GM18870 (cell line): ENCODE results near the gene DNAL4.

Experiments
- ATAC-seq: cut with Tn5 transposase; IDR thresholded peaks from one replicate; pipeline ENCODE4 v1.9.1; 2021; ENCODE audit warnings: moderate library complexity; ENCODE audit not compliant: unreplicated experiment

The DNAL4 gene

DNA sequence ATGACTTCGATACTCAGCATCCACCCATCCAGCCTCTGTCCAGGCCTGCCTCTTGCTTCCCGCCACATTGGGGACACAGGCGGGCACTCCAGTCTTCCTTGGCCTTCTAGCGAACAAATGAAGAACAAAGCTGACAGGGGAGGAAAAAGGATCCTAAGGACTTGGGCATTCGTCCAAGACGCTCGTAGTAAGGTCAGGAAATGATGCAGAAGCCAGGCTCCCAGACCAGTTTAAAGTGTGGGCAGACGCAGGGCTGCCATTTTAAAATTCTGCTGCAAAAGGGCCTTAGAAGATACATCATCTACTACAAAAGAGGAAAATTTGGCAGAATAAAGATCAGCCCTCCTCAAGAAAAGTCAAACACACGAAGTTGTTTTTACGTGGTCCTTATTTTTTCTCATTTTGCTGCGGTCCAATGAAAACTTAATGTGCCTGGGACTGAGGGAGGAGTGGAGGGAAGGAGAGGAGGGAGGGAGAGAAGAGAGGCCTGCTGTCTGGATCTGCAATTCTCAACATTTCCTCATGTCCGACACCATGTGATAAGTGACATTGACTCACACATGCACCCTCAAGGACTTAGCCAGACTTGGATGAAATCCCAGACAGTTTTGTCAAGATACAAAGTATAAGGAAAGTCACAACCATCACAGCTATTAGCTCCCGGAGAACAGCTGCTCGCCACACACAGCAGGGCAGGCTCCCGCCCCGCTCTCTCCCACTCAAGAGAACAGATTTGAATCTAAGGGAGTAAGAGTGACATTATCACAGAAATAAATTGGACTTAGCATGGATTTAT is 5.7 kb downstream of the DNAL4 start:
- ATAC-seq = no peak

DNA sequence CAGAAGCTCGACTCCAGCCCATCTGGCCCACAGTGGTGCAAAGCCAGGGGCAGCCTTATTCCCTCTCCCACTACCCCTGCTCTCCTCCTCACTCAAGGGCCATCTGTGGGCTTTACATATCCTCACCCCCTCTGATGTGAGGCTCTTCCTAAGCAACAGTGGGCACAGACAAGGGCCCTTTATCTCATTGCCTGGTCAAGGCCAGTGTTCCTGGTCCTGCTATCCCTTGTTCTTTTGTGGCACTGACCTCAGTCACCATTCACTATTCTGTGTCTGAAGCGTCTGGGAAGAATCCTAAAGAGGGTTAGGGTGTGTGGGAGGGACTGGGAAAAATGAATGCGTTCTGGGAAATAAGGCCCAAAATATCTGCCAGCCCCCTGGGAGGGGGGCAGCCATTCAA is 7.3 kb downstream of the DNAL4 start:
- ATAC-seq = no peak

DNA sequence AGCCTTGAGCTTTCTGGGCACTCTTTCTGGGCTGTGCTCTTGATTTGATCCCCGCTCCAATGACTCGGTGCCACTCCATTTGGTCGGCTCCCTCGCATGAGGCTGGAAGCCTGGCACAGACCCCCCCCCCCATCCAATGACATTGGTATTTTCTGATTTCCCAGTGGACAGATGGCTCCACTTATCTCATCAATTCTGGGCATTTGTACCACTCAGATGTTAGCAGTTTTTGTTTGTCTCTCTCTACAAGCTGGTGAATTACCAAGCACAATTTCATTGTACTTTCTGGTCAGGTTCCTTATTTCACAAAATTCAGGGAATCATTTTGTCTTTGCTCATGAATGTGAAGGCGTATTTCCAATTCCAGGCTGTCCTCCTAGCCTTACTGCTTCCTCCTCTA is 9.1 kb downstream of the DNAL4 start:
- ATAC-seq = no peak

DNA sequence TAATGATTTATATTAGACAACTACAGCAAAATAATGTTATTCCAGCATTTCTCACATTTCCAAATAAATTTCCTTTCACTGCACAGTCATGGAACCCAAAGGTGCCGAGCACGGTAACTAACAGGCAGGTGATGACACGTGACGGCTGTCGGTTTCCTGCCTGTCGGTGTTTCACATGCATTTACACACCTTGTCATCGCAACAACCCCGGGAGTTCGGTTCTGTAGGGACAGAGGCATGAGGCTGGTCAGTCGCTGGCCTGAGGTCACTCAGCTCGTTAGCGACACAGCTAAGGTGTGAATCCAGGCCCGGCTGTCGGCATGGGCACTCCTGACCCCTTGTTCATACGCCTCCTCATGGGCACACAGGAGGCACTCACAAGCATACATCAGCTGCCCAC is 9.9 kb downstream of the DNAL4 start:
- ATAC-seq = no peak

DNA sequence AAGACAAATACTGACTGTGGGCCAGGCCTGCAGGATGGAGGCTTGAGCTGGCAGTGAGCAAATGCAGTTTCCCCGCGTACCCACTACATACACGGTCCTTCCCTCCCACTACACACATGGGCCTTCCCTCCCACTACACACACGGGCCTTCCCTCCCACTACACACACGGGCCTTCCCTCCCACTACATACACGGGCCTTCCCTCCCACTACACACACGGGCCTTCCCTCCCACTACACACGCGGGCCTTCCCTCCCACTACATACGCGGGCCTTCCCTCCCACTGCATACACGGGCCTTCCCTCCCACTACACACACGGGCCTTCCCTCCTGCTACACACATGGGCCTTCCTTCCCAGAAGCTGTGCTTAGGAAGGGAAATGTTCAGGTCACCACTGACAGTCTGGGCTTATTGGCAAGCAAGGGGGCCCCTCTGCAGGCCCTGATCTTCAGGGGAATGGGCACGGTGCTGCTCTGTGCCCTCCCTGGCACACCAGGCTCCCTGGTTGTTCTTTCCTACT is 10.8 kb downstream of the DNAL4 start:
- ATAC-seq = no peak

DNA sequence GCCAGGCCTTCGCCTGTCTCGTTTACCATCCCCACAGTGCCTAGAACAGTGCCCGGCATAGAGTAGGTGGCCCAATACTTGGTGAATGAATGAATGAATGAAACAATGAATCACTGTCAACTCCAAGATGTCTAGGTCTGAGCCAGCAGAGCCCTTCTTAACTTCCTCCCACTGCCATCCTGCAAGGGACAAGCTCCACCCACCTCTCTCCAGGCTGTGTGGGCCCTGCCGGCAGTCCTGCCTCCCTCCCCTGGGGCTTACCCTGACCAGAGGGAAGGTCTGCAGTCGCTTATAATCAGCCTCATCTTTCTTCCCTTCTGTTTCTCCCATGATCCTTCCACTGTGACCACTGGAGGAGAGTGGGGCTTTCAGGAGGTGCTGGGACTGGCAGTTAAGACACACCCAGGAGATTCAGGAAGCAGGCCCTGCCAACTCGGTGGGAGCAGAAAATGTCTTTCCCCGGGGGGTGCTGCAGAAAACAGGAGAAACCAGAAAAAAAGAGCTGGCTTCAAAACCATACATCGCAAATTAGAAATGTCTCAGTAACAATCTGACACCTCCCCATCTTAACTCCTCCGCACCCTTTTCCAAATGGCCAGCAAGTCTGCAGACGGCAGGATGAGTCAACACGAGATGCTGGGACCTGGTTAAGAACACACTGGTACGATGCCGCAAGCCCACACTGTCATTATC is 11.4 kb downstream of the DNAL4 start:
- ATAC-seq = no peak

DNA sequence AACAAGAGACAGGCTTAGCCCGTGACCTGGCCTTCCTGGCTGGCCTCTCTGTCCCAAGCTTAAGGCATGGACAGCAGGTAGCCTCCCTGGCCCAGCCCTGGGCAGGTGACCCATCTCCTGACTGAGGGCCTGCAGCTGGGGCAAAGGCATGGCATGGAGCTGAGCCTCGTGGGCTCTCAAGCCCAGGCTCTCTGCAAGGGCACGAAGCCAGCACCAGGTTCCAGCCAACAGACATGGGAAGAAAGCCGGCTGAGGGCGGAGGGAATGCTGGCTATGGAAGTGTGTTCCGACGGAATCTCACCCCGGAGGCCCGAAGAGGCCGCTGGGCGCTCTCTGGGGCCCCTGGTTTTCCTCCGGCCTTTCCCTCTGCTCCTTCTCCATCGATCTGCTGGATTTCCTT is 12.9 kb downstream of the DNAL4 start:
- ATAC-seq = no peak

DNA sequence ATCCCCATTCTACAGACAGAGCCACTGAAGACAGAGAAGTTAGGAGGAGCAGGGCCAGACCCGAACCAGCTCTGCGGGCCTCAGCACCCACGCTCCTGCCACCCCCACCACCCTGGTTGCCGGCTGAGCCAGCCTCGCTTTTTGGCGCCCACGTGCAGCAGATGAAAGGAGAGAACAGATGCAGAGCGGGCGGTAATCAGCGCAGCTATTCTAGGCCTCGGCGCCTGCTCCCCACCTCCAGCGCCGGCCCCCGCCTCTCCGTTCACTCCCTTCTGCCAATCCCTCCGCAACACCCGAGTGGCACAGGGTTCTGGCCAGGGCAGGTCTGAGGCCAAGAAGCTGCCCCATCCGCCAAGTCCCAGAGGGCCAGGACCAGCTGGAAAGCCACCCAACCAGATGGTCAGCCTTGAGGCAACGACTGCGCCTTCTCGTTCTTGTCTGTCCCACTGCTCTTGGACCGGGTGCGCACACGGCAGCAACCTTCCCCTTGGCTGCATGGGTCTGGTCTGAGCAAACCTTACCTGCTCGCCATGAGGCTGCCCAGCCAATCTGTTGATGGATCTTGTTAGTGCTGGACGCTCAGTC is 16.8 kb downstream of the DNAL4 start:
- ATAC-seq = no peak

DNA sequence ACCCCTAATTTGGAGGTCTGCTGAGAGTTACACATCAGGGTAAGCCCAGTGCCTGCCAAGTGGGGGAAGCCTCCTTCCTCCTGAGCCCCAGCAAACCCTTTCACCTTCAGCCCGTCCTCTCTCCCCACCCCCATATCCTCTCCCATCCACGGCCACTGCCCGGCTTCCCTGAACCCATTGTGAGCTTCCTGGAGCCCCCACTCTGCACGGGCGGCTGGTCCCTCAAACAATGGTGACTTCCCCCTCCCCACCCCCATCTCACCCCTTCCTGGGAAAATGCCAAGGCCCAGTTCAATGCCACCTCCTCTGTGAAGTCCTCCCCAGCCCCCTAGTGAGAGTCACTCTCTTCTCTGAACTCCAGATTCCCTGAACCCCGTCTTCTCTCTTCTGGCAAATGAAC is 17.9 kb downstream of the DNAL4 start:
- ATAC-seq = no peak

DNA sequence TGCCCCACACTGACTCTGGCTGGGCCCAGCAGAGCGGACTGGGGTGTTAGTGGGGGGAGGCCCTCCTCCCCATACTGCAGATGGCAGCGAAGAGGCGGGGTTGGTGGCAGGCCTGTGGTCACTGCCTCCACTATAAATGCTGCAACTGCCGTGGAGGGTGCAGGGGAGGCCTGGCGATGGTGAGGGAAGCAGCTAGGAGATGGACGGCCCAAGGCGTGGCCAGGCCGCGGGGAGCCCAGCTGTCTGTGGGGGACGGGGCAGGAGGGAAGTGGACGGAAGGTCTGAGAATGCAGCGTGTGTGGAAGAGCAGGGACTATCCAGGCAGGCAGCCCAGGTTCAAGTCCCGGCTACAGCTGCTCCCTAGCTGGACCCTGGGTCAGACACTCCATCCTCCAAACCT is 18.3 kb downstream of the DNAL4 start:
- no peak for ATAC-seq

DNA sequence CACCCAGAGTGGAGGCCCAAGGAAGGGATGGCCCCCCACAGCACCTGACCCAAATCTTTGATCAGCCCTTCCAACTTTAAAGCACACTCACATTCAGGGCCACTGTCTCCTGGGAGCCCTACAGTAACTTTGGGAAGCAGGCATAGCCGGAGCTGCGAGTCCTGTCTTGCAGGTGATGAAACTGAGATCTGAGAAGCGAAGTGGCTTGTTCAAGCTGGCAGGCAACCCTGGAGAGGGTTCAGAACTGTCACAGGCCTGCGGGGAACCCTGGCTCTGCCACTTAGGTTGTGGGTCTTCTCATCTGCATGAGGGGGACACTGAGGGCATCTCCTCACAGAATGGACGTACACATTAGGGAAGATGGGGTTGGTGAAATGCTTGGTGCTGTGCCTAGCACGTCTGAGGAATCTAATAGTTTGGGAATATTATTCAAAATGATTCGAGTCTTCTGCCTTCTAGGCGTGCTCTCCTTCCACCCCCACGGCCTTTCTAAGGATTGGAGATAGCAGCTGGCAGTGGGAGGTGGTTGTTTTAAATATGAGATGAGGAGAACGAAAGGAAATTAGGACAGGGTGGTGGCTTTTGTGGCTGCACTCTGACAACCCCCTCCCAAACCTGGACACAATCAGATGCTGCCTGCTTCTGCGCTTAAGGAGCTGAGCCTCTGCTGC is 19.3 kb downstream of the DNAL4 start:
- ATAC-seq = no peak

DNA sequence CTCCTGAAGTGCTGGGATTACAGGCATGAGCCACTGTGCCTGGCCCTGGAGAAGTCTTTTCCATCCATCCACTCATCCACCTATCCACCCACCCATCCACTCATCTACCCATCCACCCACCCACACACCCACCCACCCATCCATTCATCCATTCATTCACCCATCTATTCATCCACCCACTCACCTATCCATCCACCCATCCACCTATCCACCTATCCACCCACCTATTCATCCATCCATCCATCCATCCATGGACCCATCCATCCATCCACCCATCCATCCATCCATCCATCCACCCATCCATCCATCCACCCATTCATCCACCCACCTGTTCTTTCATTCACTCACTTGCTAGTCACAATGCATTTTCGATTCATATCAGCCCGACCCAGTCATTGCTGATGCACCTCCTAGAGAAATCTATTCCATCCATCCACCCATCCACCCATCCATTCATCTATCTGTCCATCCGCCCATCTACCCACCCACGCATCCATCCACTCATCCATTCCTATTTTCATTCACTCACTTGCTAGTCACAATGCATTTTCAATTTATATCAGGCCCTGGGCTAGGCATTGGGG is 20.5 kb downstream of the DNAL4 start:
- ATAC-seq = no peak

DNA sequence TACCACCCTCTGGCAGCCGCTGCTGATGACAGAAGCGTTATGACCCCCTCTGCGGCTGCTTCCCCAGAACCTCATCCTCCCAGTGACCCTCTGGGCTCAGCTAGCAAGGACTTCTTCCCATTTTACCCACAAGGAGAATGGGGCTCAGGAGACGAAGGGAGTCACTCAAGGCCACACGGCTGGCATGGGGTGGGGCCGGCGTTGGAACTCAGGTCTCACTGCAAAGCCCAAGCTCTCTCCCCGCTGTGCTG is 21.4 kb downstream of the DNAL4 start:
- ATAC-seq = no peak

DNA sequence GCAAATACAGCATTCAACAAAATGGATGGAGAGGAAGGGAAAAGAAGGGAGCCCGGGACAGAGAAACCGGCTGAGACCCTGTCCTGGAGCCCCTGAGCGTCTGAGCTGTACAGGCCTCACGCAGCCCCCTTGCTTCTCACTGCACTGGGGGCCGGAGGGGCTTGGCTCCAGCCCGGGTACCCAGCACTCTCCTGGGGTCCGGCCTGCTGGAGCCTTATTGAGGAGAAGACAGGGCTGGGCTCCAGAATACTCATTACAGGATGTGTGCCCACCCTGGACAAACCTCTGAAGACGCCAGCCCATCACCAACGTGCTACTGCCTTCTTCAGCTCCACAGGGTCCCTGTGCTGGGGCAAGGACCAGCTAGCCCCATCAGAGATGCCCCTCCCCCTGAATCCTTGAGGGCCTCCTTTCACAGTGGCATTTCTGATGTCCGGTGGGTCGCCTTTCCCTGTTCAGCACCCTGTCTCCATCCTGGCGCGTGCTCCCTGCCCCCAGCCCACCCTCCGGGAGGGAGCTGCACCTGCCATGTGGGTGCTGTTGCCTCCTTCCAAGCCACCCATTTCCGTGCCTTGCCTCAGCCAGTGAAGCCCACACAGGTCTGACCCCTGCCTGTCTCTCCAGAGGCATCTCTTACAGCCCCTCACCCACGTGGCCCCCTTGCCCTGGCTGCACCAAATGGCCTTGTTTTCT is 23.5 kb downstream of the DNAL4 start:
- no peak for ATAC-seq

DNA sequence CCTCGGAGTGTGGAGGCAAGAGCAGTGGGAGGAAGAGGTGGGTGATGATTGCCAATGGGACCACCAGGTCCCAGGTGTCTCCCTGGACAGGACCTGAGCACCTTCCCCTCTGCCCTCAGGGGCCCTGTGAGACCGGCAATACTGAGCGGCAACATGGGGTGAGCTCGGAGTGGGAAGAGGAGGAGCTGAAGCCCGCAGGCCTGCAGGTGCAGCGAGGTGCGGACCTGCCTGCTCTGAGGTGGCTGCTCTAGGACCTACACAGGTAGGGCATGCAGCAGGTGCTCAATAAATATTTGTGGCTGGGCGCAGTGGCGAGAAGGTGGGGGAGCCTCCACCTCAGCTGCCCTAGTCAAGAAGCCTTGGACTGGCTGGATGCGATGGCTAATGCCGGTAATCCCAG is 25.9 kb downstream of the DNAL4 start:
- ATAC-seq = no peak

DNA sequence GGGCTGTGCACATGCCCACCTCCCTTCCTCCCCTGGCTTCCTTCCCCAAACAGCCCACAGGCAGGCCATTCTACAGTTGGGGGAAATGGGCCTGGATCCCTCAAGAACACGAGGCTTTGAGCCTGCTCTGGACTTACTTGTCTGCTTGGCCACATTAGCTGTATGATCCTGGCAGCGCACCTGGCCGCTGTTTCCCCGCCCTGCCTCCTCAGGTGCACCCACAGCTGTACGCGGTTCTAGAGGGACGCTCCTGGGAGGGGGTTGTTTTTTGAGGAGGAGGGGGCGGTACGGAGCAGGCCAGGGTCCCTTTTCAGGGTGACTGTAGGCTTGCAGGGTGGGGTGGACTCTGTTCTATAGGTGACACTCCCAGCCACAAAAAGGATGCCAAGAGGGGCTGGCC is 26.6 kb downstream of the DNAL4 start:
- ATAC-seq = no peak

DNA sequence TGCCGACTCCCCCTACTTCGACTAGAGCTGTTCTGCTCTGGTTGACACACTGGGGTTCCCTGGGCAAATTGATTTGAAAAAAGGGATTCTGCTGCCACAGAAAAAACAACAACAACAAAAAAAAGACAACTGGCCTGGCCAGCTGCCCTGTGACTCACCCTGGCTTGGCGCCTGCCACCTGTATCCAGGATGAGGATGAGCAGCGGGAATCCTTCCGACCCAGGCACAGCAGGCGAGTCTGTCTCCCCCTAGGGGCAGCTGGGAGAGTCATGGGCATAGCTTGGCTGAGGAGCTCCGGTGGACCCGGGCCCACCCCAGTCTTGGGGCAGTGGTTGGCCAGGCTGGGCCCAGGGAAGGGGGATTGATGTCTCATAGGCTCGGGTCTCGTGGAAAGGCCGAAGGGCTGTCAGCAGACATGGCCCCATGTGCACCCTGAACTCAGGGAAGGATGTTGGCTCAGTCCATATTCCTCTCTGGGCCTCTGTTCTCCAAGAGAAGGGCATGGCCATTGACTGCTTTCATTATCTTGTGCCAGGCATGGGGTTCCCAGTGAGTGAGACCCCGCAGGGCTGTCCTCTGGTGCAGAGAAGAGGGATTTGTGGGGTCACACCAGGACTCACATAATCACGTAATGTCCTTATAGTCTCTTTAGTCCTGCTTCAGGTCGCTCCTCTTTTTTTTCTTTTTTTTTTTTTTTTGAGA is 27.7 kb downstream of the DNAL4 start:
- ATAC-seq = no peak

DNA sequence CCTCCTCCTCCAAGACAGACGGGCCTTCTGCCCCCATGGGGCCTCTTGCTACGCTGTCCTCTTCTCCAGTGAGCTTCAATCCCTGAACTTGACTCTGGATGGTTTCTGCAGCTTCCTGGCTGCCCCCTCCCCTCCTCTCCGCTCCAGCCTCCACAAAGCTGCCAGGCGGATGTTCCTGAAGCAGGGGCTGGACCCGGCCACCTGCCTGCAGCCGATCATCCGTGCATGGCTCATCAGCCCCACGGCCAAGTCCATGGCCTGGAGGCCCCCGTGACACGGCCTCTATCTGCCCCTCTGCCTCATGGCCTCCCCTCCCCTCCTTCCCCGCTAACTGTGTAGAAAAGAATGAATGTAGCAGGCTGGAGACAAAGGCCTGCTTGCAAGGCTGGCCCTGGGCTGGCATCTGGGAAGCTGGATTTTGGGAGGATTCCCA is 31.4 kb downstream of the DNAL4 start:
- ATAC-seq = no peak

DNA sequence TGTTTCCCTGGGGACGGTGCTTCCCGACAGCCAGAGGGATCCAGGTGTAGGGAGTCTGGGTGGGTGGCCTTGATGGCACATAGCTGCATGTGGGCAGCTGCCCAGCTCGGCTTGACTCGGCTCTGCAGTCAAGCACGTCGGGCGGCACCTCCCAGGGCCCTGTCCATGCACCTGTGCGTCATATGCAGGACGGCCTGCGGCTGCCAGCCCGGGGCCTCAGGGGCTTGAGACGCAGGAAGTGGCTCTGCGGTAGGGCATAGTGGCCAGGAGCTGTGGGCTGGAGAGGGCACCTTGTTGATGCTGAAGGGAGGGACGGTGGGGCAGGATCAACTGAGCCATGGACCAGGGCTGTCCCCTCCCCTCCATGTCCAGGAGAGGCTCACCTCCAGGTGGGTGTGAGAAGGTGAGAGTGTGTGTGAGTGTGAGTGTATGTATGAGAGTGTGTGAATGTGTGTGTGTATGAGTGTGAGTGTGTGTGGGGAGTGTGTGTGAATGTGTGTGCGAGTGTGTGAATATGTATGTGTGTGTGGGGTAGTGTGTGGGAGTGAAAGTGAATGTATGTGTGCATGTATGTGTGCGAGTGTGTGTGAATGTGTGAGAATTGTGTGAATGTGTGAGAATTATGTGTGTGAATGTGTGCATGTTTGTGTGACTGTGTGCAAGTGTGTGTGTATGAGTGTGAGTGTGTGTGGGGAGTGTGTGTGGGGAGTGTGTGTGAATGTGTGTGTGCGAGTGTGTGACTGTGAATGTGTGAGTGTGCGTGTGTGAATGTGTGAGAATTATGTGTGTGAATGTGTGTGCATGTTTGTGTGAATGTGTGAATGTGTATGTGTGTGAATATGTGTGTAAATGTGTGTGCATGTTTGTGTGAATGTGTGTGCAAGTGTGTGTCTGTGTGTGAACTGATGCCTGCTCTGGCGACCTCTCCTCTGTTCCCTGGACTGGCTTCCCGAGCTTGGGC is 32.5 kb downstream of the DNAL4 start:
- no peak for ATAC-seq
